Measurements from ENCODE around the gene LIFR. TPM values are rescaled to one million over a fixed set of nuclear protein-coding genes. Genes with fewer than 3 reads are reported as not detected.

LIFR gene
- polyA plus RNA-seq, 1 donor (not counting 4 experiments of a cell fraction or from before 2014, with no cell fraction given): 1.1 TPM

DNA sequence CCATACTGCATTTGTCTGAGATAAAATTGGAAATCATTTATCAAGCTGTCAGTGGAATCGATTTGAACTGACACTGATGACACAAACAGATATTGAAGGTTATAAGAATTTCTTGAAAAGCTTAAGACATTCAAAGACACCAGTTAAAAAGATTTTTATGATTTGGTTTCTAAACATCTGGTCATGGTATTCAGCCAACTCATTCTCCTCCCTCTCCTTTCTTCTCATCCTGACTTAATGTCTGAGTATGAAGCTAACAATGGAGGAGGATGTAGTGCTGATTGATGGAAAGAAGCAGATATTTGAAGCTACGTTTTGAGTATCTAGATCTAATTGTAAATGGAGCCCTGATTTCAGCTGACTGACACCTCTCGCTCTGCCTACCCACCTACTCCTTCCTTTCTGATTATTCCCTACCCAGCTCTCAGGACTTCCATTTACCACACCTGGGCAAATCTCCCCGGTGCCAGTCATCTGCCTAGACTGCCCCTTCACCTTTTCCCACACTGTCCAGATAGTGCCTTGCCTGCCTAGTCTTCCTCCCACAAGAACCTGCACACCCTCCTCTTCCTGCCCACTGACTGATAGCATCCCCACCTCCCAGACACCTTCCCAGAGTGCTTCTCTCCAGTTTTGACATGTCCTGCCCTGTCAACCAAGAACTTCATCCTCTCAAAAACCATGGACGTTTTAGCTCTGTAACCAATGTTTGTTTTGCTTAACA is 20.7 kb upstream of the LIFR start:
- H3K27ac ChIP-seq (ENCODE audit: control insufficient read depth, insufficient read depth, low read length): no peak overlapping the region
- no peak overlapping the region for H3K4me3 ChIP-seq (ENCODE audit: control insufficient read depth in 2 of 3, extremely low read depth in 1 of 3, insufficient read depth in 2 of 3, low read depth in 1 of 3, low read length in 3 of 3)
- no peak overlapping the region for H3K4me2 ChIP-seq (ENCODE audit: control insufficient read depth, extremely low read depth, insufficient read depth, low read depth, low read length)
- H3K9ac ChIP-seq (ENCODE audit: control insufficient read depth, extremely low read depth, insufficient read depth, low read length): no peak overlapping the region
- no peaks in the 10 kb centered on the region for H3K79me2 ChIP-seq (ENCODE audit: control insufficient read depth, insufficient read depth, low read length)
- H3K9me3 ChIP-seq (ENCODE audit: control insufficient read depth, low read depth, low read length): no peaks in the 10 kb centered on the region
- FAIRE-seq: no peak
- no peaks in the 10 kb centered on the region for H4K20me1 ChIP-seq (ENCODE audit: control insufficient read depth, extremely low read depth, insufficient read depth, low read length)
- no peak for DNase-seq (ENCODE audit: low read depth, low spot score)
- TF ChIP-seq, protein P1, sequence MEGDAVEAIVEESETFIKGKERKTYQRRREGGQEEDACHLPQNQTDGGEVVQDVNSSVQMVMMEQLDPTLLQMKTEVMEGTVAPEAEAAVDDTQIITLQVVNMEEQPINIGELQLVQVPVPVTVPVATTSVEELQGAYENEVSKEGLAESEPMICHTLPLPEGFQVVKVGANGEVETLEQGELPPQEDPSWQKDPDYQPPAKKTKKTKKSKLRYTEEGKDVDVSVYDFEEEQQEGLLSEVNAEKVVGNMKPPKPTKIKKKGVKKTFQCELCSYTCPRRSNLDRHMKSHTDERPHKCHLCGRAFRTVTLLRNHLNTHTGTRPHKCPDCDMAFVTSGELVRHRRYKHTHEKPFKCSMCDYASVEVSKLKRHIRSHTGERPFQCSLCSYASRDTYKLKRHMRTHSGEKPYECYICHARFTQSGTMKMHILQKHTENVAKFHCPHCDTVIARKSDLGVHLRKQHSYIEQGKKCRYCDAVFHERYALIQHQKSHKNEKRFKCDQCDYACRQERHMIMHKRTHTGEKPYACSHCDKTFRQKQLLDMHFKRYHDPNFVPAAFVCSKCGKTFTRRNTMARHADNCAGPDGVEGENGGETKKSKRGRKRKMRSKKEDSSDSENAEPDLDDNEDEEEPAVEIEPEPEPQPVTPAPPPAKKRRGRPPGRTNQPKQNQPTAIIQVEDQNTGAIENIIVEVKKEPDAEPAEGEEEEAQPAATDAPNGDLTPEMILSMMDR (optimal IDR thresholded peaks at IDR 0.05 in 1 of 3, IDR thresholded peaks at IDR 0.05 in 1 of 3, conservative IDR thresholded peaks at IDR 0.05 in 1 of 3; ENCODE audit: extremely low read depth in 1 of 3, insufficient read depth in 2 of 3, low read length in 3 of 3): no peak
- TF ChIP-seq EZH2 (IDR thresholded peaks at IDR 0.05; ENCODE audit: low read length): no peak
- no peak overlapping the region for H2AFZ ChIP-seq (ENCODE audit: control insufficient read depth, low read length)
- H3K9me1 ChIP-seq (ENCODE audit: control insufficient read depth, extremely low read depth, insufficient read depth, low read length): no peaks in the 10 kb centered on the region
- H3K27me3 ChIP-seq (ENCODE audit: control insufficient read depth, extremely low read depth, insufficient read depth, low read length): no peaks in the 10 kb centered on the region
- H3K4me1 ChIP-seq (ENCODE audit: control insufficient read depth, extremely low read depth, insufficient read depth, low read length): no peaks in the 10 kb centered on the region
- H3K36me3 ChIP-seq (ENCODE audit: control insufficient read depth in 2 of 2, extremely low read depth in 1 of 2, insufficient read depth in 2 of 2, low read length in 2 of 2): no peaks in the 10 kb centered on the region
- dilution Hi-C loops (cut with MboI; ENCODE audit: extremely low pct_ligation_motif_present, low sequenced_read_pairs): no loop called here

DNA sequence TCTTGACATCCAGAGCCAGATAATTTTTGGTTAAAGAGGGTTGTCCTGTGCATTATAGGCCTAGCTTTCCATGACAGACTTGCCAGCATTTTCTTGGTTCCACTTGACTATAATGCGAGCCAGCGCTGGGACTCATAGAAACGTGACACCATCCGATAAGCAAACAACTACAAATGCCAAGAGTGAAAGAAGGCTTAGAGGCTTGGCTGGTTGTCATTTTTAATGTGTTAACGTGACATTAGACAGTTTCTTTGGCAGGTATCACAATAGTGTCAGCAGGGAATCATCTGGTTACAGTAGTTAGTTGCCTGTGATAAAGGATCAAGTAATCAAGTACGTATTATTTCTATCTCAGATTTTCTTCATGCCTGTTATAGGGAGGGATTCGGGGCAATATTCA is 20.0 kb upstream of the LIFR start:
- H3K9me3 ChIP-seq (ENCODE audit: control insufficient read depth, low read depth, low read length): no peaks in the 10 kb centered on the region
- no peaks in the 10 kb centered on the region for H4K20me1 ChIP-seq (ENCODE audit: control insufficient read depth, extremely low read depth, insufficient read depth, low read length)
- no peak overlapping the region for H3K4me3 ChIP-seq (ENCODE audit: control insufficient read depth in 2 of 3, extremely low read depth in 1 of 3, insufficient read depth in 2 of 3, low read depth in 1 of 3, low read length in 3 of 3)
- H3K79me2 ChIP-seq (ENCODE audit: control insufficient read depth, insufficient read depth, low read length): no peaks in the 10 kb centered on the region
- H3K4me1 ChIP-seq (ENCODE audit: control insufficient read depth, extremely low read depth, insufficient read depth, low read length): no peaks in the 10 kb centered on the region
- DNase-seq (ENCODE audit: low read depth, low spot score) (no peak), FAIRE-seq (no peak)
- no peaks in the 10 kb centered on the region for H3K36me3 ChIP-seq (ENCODE audit: control insufficient read depth in 2 of 2, extremely low read depth in 1 of 2, insufficient read depth in 2 of 2, low read length in 2 of 2)
- H3K9ac ChIP-seq (ENCODE audit: control insufficient read depth, extremely low read depth, insufficient read depth, low read length): no peak overlapping the region
- H3K9me1 ChIP-seq (ENCODE audit: control insufficient read depth, extremely low read depth, insufficient read depth, low read length): no peaks in the 10 kb centered on the region
- H3K27me3 ChIP-seq (ENCODE audit: control insufficient read depth, extremely low read depth, insufficient read depth, low read length): no peaks in the 10 kb centered on the region
- no peak overlapping the region for H3K4me2 ChIP-seq (ENCODE audit: control insufficient read depth, extremely low read depth, insufficient read depth, low read depth, low read length)
- TF ChIP-seq EZH2 (IDR thresholded peaks at IDR 0.05; ENCODE audit: low read length): no peak
- TF ChIP-seq, protein P1 (optimal IDR thresholded peaks at IDR 0.05 in 1 of 3, IDR thresholded peaks at IDR 0.05 in 1 of 3, conservative IDR thresholded peaks at IDR 0.05 in 1 of 3; ENCODE audit: extremely low read depth in 1 of 3, insufficient read depth in 2 of 3, low read length in 3 of 3): no peak
- no peak overlapping the region for H3K27ac ChIP-seq (ENCODE audit: control insufficient read depth, insufficient read depth, low read length)
- no peak overlapping the region for H2AFZ ChIP-seq (ENCODE audit: control insufficient read depth, low read length)
- dilution Hi-C loops (cut with MboI; ENCODE audit: extremely low pct_ligation_motif_present, low sequenced_read_pairs): no loop called here
